HepG2 (cell line): ENCODE results near the gene UGT3A2. TPM values are rescaled to one million over a fixed set of nuclear protein-coding genes. Genes with fewer than 3 reads are reported as not detected.
"Not testable (repeated sequence)": the region's sequence is repeated elsewhere in the genome, so short reads cannot be mapped to it uniquely, and the experiment has no call there.

Experiments
- ATAC-seq: fragments of 200-7000 bp; cut with Tn5 transposase; 3 replicates; pipeline ENCODE4 v1.9.1; 2020; ENCODE audit warnings: mild to moderate bottlenecking, moderate library complexity
- BruUV-seq: library from RNA; stranded (reverse); fragments of 400-500 nt; replicated peaks from 2 replicates; lab custom pipeline; 2021; lab: Mats Ljungman, UMichigan
- CTCF ChIA-PET: fragments of 300-600 bp; formaldehyde crosslinking; extraction: SDS; loops from one replicate; lab custom pipeline; 2021; ENCODE audit warnings: low total read pairs, inconsistent platforms, low intra/inter-chr PET ratio; lab: Yijun Ruan, JAX
- POLR2A ChIA-PET: fragments of 350-600 bp; sonication (Branson Sonifier 250); formaldehyde crosslinking; loops from one replicate; lab custom pipeline; 2020; ENCODE audit warnings: antibody characterized with exemption, inconsistent platforms; lab: Yijun Ruan, JAX
- DNase-seq: peaks from one replicate; pipeline ENCODE4 v3.0.0-alpha.2; 2015; ENCODE audit warnings: low spot score
- FAIRE-seq: peaks from 3 replicates; lab custom pipeline; 2011; peaks lifted over from hg19 to GRCh38; lab: Jason Lieb, UNC
- H2AFZ ChIP-seq: one replicate; pipeline ENCODE4 v1.6.1; 2011; ENCODE audit warnings: low read length, inconsistent platforms
- H3K27ac ChIP-seq: fragments of 300-600 bp; 3 replicates; pipeline ENCODE4 v1.8.0; 2011; ENCODE audit warnings: mixed run types, mild to moderate bottlenecking, mixed read lengths, low read length, inconsistent platforms; ENCODE audit not compliant: insufficient read depth; ENCODE audit errors: extremely low read length
- H3K27me3 ChIP-seq, 2 experiments: fragments of 200-600 bp in 1 of 2; 2 replicates in 1 of 2; 3 replicates in 1 of 2; pipeline versions ENCODE4 v1.6.0 to v1.8.0; 2011; ENCODE audit warnings: low read length in 2 of 2, mild to moderate bottlenecking in 2 of 2, moderate library complexity in 2 of 2, inconsistent platforms in 1 of 2; ENCODE audit not compliant: insufficient read depth in 2 of 2, control insufficient read depth in 1 of 2
- H3K36me3 ChIP-seq, 2 experiments: fragments of 200-600 bp in 1 of 2; replicated peaks in 1 of 2; 2 replicates in 1 of 2; 3 replicates in 1 of 2; pipeline versions ENCODE4 v1.5.1 to v1.8.0; 2011; ENCODE audit warnings: low read length in 2 of 2, inconsistent platforms in 1 of 2; ENCODE audit not compliant: insufficient read depth in 2 of 2, control insufficient read depth in 1 of 2
- H3K4me1 ChIP-seq: 2 replicates; pipeline ENCODE4 v1.5.1; 2012; ENCODE audit warnings: low read length, inconsistent platforms; ENCODE audit not compliant: insufficient read depth
- H3K4me2 ChIP-seq: 2 replicates; pipeline ENCODE4 v1.6.0; 2011; ENCODE audit warnings: low read depth, low read length, inconsistent platforms
- H3K4me3 ChIP-seq, 3 experiments: fragments of 200-600 bp in 1 of 3; sonication (generic), shearing (Covaris generic) in 1 of 3; replicated peaks in 1 of 3; 2 replicates each; pipeline ENCODE4 v1.5.1; 2011 to 2016; ENCODE audit warnings: low read length in 3 of 3, inconsistent platforms in 2 of 3, low read depth in 2 of 3, mild to moderate bottlenecking in 2 of 3, control low read depth in 1 of 3, mixed read lengths in 1 of 3; ENCODE audit not compliant: insufficient read depth in 1 of 3
- H3K79me2 ChIP-seq: one replicate; pipeline ENCODE4 v1.6.1; 2011; ENCODE audit warnings: low read length, inconsistent platforms; ENCODE audit not compliant: insufficient read depth
- H3K9ac ChIP-seq: 2 replicates; pipeline ENCODE4 v1.6.0; 2011; ENCODE audit warnings: mild to moderate bottlenecking, low read depth, low read length, inconsistent platforms; ENCODE audit not compliant: insufficient read depth
- H3K9me3 ChIP-seq: 2 replicates; pipeline ENCODE4 v1.5.1; 2012; ENCODE audit warnings: mild to moderate bottlenecking, low read length
- H4K20me1 ChIP-seq: 2 replicates; pipeline ENCODE4 v1.6.0; 2011; ENCODE audit warnings: inconsistent platforms, mild to moderate bottlenecking, low read length, moderate library complexity; ENCODE audit not compliant: insufficient read depth
- AGO1 ChIP-seq: fragments of 200-400 bp; formaldehyde crosslinking; IDR thresholded peaks from 2 replicates; pipeline ENCODE4 v1.6.1; 2017; ENCODE audit warnings: mild to moderate bottlenecking, low read depth, low read length, moderate library complexity; ENCODE audit not compliant: poor library complexity, severe bottlenecking
- MAFK ChIP-seq, 2 experiments: IDR thresholded peaks in 1 of 2; conservative IDR thresholded peaks in 1 of 2; 2 replicates each; pipeline ENCODE4 v1.6.1; 2011; ENCODE audit warnings: improper control_type of control experiment in 2 of 2, low read length in 2 of 2
- WGBS: methylation state at CpG from one replicate; pipeline ENCODE4 v1.1.6; 2017; ENCODE audit warnings: low lambda C conversion rate; 5-methylcytosine and 5-hydroxymethylcytosine counted together
- in situ Hi-C: cut with HindIII; loops from 2 replicates; pipeline ENCODE4 v1.10.0; 2017; ENCODE audit warnings: low pct_unique_long_range_greater_than_20kb; ENCODE audit not compliant: extremely low pct_ligation_motif_present
- intact Hi-C: fragments of 100-400 bp; cut with micrococcal nuclease; formaldehyde crosslinking; loops from one replicate; pipeline ENCODE4 v1.10.0; 2022; ENCODE audit not compliant: unreplicated experiment
- polyA plus RNA-seq, 8 experiments: library from polyadenylated mRNA; depleted of rRNA in 3 of 8; stranded (reverse) in 7 of 8; unstranded in 1 of 8; fragments of >200 nt; fragmentation: Illumina TruSeq in 4 of 8; extraction: Trizol in 4 of 8; gene quantifications; 2 replicates each; pipeline versions ENCODE4 v1.2.1 to v1.2.3, GENCODE V29; 2011 to 2016; ENCODE audit warnings: low read depth in 4 of 8, missing spikeins in 1 of 8, mixed read lengths in 1 of 8; ENCODE audit not compliant: insufficient read depth in 1 of 8
- total RNA-seq, 5 experiments: library from RNA; depleted of rRNA; stranded (reverse); fragments of >200 nt; fragmentation: Illumina TruSeq; extraction: Trizol; gene quantifications; 2 replicates each; pipeline ENCODE4 v1.2.3, GENCODE V29; 2016; ENCODE audit warnings: low read depth in 1 of 5

Gene UGT3A2
- total and polyA plus RNA-seq, 2 of the 13 experiments (the other 11 are each of a cell fraction or from before 2014, with no cell fraction given) = not detected

GRCh38 chr5:36019584-36019983 lies 47.1 kb downstream of the UGT3A2 start:
- H3K36me3 ChIP-seq, POLR2A ChIA-PET, DNase-seq, BruUV-seq, ATAC-seq, H3K27me3 ChIP-seq, H3K27ac ChIP-seq, CTCF ChIA-PET, FAIRE-seq, intact Hi-C loops, H3K9ac ChIP-seq, H3K79me2 ChIP-seq, H4K20me1 ChIP-seq, H3K4me2 ChIP-seq, H3K4me1 ChIP-seq, H2AFZ ChIP-seq, in situ Hi-C loops, H3K4me3 ChIP-seq: not testable (repeated sequence)
- WGBS = 39% methylated on average over 5 of the region's 5 CpGs
- peaks cover 20% of the 10 kb centered on the region for H3K9me3 ChIP-seq

- no peak for DNase-seq
- TF ChIP-seq MAFK (conservative IDR thresholded peaks at IDR 0.05 in 1 of 2, IDR thresholded peaks at IDR 0.05 in 1 of 2; ENCODE audit: low read length in 2 of 2) = 0 out of 4 replicates have a peak, but pooled peaks of 1 of the 2 experiments have one; percentile 14
- no peak for TF ChIP-seq AGO1
Measured at GRCh38 chr5:36017622-36018021, 49.1 kb downstream of the UGT3A2 start.

More at GRCh38 chr5:36017622-36018021, 49.1 kb downstream of the UGT3A2 start:
- Histone ChIP-seq H2AFZ (no peak overlapping the region), H3K27ac (no peak overlapping the region), H3K79me2 (no peaks in the 10 kb centered on the region), H3K4me3 (no peak overlapping the region), H3K27me3 (no peaks in the 10 kb centered on the region), H3K9ac (no peak overlapping the region), H3K9me3 (peaks cover 38% of the 10 kb centered on the region), H3K36me3 (no peaks in the 10 kb centered on the region), H4K20me1 (no peaks in the 10 kb centered on the region), H3K4me1 (no peaks in the 10 kb centered on the region), H3K4me2 (no peak overlapping the region)
- in situ Hi-C loops (no loop called here), intact Hi-C loops (no loop called here)
- FAIRE-seq (no peak), ATAC-seq (no peak)
- 8% methylated on average over 5 of the region's 5 CpGs for WGBS
- ChIA-PET CTCF (no interaction called here), POLR2A (no interaction called here)
- no TSS peak for BruUV-seq
